Osteoblast (primary cell): Measurements from ENCODE around the gene HCN3. TPM values are rescaled to one million over a fixed set of nuclear protein-coding genes. Genes with fewer than 3 reads are reported as not detected.

Experiments
- DNase-seq: peaks from one replicate; pipeline ENCODE4 v3.0.0; 2011; ENCODE audit warnings: low spot score, mixed read lengths; ENCODE audit not compliant: insufficient read length; ENCODE audit errors: missing footprints
- H2AFZ ChIP-seq: 2 replicates; pipeline ENCODE4 v1.6.0; 2011; ENCODE audit warnings: mild to moderate bottlenecking, low read length
- H3K27ac ChIP-seq: 2 replicates; pipeline ENCODE4 v1.5.1; 2011; ENCODE audit warnings: mild to moderate bottlenecking, low read depth, low read length, moderate library complexity
- H3K27me3 ChIP-seq: 2 replicates; pipeline ENCODE4 v1.6.0; 2012; ENCODE audit warnings: mild to moderate bottlenecking, control low read depth, inconsistent platforms, low read length, moderate library complexity; ENCODE audit not compliant: insufficient read depth
- H3K36me3 ChIP-seq: 2 replicates; pipeline ENCODE4 v1.5.1; 2011; ENCODE audit warnings: mild to moderate bottlenecking, low read length, control low read depth, moderate library complexity; ENCODE audit not compliant: insufficient read depth
- H3K4me1 ChIP-seq: 2 replicates; pipeline ENCODE4 v1.5.1; 2011; ENCODE audit warnings: mild to moderate bottlenecking, low read length, control low read depth, moderate library complexity; ENCODE audit not compliant: insufficient read depth
- H3K4me2 ChIP-seq: 2 replicates; pipeline ENCODE4 v1.6.0; 2011; ENCODE audit warnings: mild to moderate bottlenecking, low read length; ENCODE audit not compliant: insufficient read depth
- H3K4me3 ChIP-seq: fragments of 200-600 bp; sonication (generic); 3 replicates; pipeline ENCODE4 v1.5.1; 2012; ENCODE audit warnings: mild to moderate bottlenecking, low read length, inconsistent platforms; ENCODE audit not compliant: insufficient read depth
- H3K79me2 ChIP-seq: 2 replicates; pipeline ENCODE4 v1.6.0; 2012; ENCODE audit warnings: mild to moderate bottlenecking, low read length, control low read depth, inconsistent platforms; ENCODE audit not compliant: insufficient read depth
- H3K9me3 ChIP-seq: 2 replicates; pipeline ENCODE4 v1.5.1; 2011; ENCODE audit warnings: low read depth, low read length, control low read depth
- H4K20me1 ChIP-seq: 2 replicates; pipeline ENCODE4 v1.6.0; 2012; ENCODE audit warnings: mild to moderate bottlenecking, low read length, control low read depth; ENCODE audit not compliant: insufficient read depth
- CTCF ChIP-seq: IDR thresholded peaks from 2 replicates; pipeline ENCODE4 v1.5.1; 2011; ENCODE audit warnings: mild to moderate bottlenecking, low read depth, low read length, moderate library complexity; ENCODE audit errors: extremely low read depth
- total RNA-seq: library from RNA; depleted of rRNA; stranded (reverse); fragments of >200 nt; gene quantifications from 2 replicates; pipeline ENCODE4 v1.2.3, GENCODE V29; 2012

The HCN3 gene
- total RNA-seq, 1 donor: 2.5 TPM

- Histone ChIP-seq H3K4me2 (peak overlapping the region; percentile 99), H3K9me3 (no peaks in the 10 kb centered on the region), H3K4me1 (peaks cover 27% of the 10 kb centered on the region), H3K27ac (peak overlapping the region; percentile 70), H4K20me1 (peaks cover 27% of the 10 kb centered on the region), H3K27me3 (no peaks in the 10 kb centered on the region), H3K79me2 (peaks cover 35% of the 10 kb centered on the region), H3K36me3 (peaks cover 19% of the 10 kb centered on the region), H2AFZ (peak overlapping the region; percentile 86), H3K4me3 (peak overlapping the region; percentile 86)
- no peak for TF ChIP-seq CTCF
- DNase-seq: peak; percentile 100
Observed at GRCh38 chr1:155324037-155324716, 46.9 kb downstream of the HCN3 start.

- Histone ChIP-seq H3K36me3 (peaks cover 21% of the 10 kb centered on the region), H3K79me2 (peaks cover 35% of the 10 kb centered on the region), H3K4me1 (peaks cover 26% of the 10 kb centered on the region), H3K4me3 (peak overlapping the region; percentile 86), H2AFZ (peak overlapping the region; percentile 70), H3K9me3 (no peaks in the 10 kb centered on the region), H4K20me1 (peaks cover 27% of the 10 kb centered on the region), H3K27ac (peak overlapping the region; percentile 70), H3K27me3 (no peaks in the 10 kb centered on the region), H3K4me2 (peak overlapping the region; percentile 99)
- peak; percentile 93 for DNase-seq
- TF ChIP-seq CTCF: peak; percentile 53
Observed at GRCh38 chr1:155324717-155325602, 47.7 kb downstream of the HCN3 start.

GRCh38 chr1:155325603-155325893, 48.3 kb downstream of the HCN3 start:
- Histone ChIP-seq H3K27ac (peak overlapping the region; percentile 32), H3K9me3 (no peaks in the 10 kb centered on the region), H3K36me3 (peaks cover 24% of the 10 kb centered on the region), H3K79me2 (peaks cover 35% of the 10 kb centered on the region), H3K4me3 (peak overlapping the region; percentile 86), H2AFZ (no peak overlapping the region), H3K27me3 (no peaks in the 10 kb centered on the region), H3K4me1 (peaks cover 20% of the 10 kb centered on the region), H4K20me1 (peaks cover 24% of the 10 kb centered on the region), H3K4me2 (peak overlapping the region; percentile 99)
- DNase-seq: peak; percentile 74
- no peak for TF ChIP-seq CTCF

- no peak for TF ChIP-seq CTCF
- H2AFZ ChIP-seq: no peak overlapping the region
- peak; percentile 47 for DNase-seq
- peaks cover 19% of the 10 kb centered on the region for H3K4me1 ChIP-seq
- no peaks in the 10 kb centered on the region for H3K27me3 ChIP-seq
- H3K4me3 ChIP-seq: no peak overlapping the region
- H3K79me2 ChIP-seq: peaks cover 37% of the 10 kb centered on the region
- H3K9me3 ChIP-seq: no peaks in the 10 kb centered on the region
- H3K27ac ChIP-seq: no peak overlapping the region
- peaks cover 27% of the 10 kb centered on the region for H4K20me1 ChIP-seq
- H3K4me2 ChIP-seq: no peak overlapping the region
- peaks cover 29% of the 10 kb centered on the region for H3K36me3 ChIP-seq
Observed at GRCh38 chr1:155326020-155326526, 48.8 kb downstream of the HCN3 start.
